SHP77 (cell line): ENCODE measurements around the gene ADPRHL1.
"Not testable (repeated sequence)": the region's sequence is repeated elsewhere in the genome, so short reads cannot be mapped to it uniquely, and the experiment has no call there.

Experiments used
- DNase-seq, 2 experiments: peaks; one replicate each; lab custom pipeline; 2025; lab: John Stamatoyannopoulos, UW

ADPRHL1 gene

GRCh38 chr13:113402471-113403254 is 50.6 kb downstream of the ADPRHL1 start:
- no peak for DNase-seq

GRCh38 chr13:113401452-113402415 is 51.6 kb downstream of the ADPRHL1 start:
- no peak for DNase-seq

GRCh38 chr13:113400621-113401451 is 52.5 kb downstream of the ADPRHL1 start:
- DNase-seq, result peak; percentile 46 to 84

- DNase-seq, result no peak
Observed at GRCh38 chr13:113399755-113400149, 53.5 kb downstream of the ADPRHL1 start.

- no peak for DNase-seq
Observed at GRCh38 chr13:113398963-113399754, 54.1 kb downstream of the ADPRHL1 start.

- DNase-seq, result no peak
Observed at GRCh38 chr13:113397608-113398425, 55.5 kb downstream of the ADPRHL1 start.

GRCh38 chr13:113394339-113394640 is 59.0 kb downstream of the ADPRHL1 start:
- DNase-seq, result no peak

- DNase-seq, result peak; percentile 74 to 94
Observed at GRCh38 chr13:113393563-113394338, 59.5 kb downstream of the ADPRHL1 start.

GRCh38 chr13:113393226-113393562 is 60.1 kb downstream of the ADPRHL1 start:
- DNase-seq, result peak in 1 of 2 experiments; percentile 27

GRCh38 chr13:113390874-113391497 is 62.3 kb downstream of the ADPRHL1 start:
- no peak for DNase-seq

GRCh38 chr13:113389586-113389985 is 63.7 kb downstream of the ADPRHL1 start:
- not testable (repeated sequence) for DNase-seq

GRCh38 chr13:113387396-113387795 is 65.9 kb downstream of the ADPRHL1 start:
- DNase-seq, result no peak

- no peak for DNase-seq
Observed at GRCh38 chr13:113383089-113383488, 70.2 kb downstream of the ADPRHL1 start.

- not testable (repeated sequence) for DNase-seq
Observed at GRCh38 chr13:113382542-113382941, 70.7 kb downstream of the ADPRHL1 start.

GRCh38 chr13:113378825-113379224 is 74.5 kb downstream of the ADPRHL1 start:
- no peak for DNase-seq

GRCh38 chr13:113374511-113375175 is 78.6 kb downstream of the ADPRHL1 start:
- DNase-seq, result no peak

GRCh38 chr13:113373811-113374485 is 79.3 kb downstream of the ADPRHL1 start:
- DNase-seq, result no peak

GRCh38 chr13:113371701-113372100 is 81.6 kb downstream of the ADPRHL1 start:
- DNase-seq, result not testable (repeated sequence)
